Vagina (tissue), 2 donors: ENCODE data around the gene FMNL2. TPM values are rescaled to one million over a fixed set of nuclear protein-coding genes. Genes with fewer than 3 reads are reported as not detected.

Experiments used
- DNase-seq, 2 donors: peaks; one replicate each; pipeline ENCODE4 v3.0.0-alpha.2; 2017; ENCODE audit errors: extremely low spot score in 2 of 2
- H3K27ac ChIP-seq: fragments of 200-600 bp; sonication (generic); one replicate; pipeline ENCODE4 v1.5.1; 2019
- H3K27me3 ChIP-seq: fragments of 200-600 bp; sonication (generic); one replicate; pipeline ENCODE4 v1.5.1; 2019
- H3K36me3 ChIP-seq, 2 donors: fragments of 200-600 bp; sonication (generic); one replicate each; pipeline ENCODE4 v1.5.1; 2017 to 2019
- H3K4me1 ChIP-seq: fragments of 200-600 bp; sonication (generic); one replicate; pipeline ENCODE4 v1.5.1; 2019
- H3K4me3 ChIP-seq, 2 donors: fragments of 200-600 bp; sonication (generic); 1 replicate in 1 of 2; 2 replicates in 1 of 2; pipeline ENCODE4 v1.5.1; 2016 to 2019
- H3K9me3 ChIP-seq: fragments of 200-600 bp; sonication (generic); one replicate; pipeline ENCODE4 v1.5.1; 2019
- CTCF ChIP-seq, 3 experiments: fragments of 450-650 bp in 2 of 3; fragments of 200-600 bp in 1 of 3; sonication (generic) in 1 of 3; IDR thresholded peaks; one replicate each; pipeline ENCODE4 v1.5.1; 2017 to 2019; ENCODE audit warnings: antibody characterized with exemption in 3 of 3, mild to moderate bottlenecking in 2 of 3, moderate library complexity in 2 of 3
- POLR2A ChIP-seq, 2 donors: fragments of 450-650 bp; IDR thresholded peaks; one replicate each; pipeline ENCODE4 v1.6.1; 2017; ENCODE audit warnings: antibody characterized with exemption in 2 of 2, mild to moderate bottlenecking in 2 of 2, moderate library complexity in 2 of 2
- POLR2AphosphoS5 ChIP-seq, 2 donors: sonication (generic); formaldehyde crosslinking; IDR thresholded peaks; one replicate each; pipeline ENCODE4 v1.9.0; 2017; ENCODE audit warnings: antibody characterized with exemption in 2 of 2, mild to moderate bottlenecking in 2 of 2, low read depth in 1 of 2; ENCODE audit not compliant: insufficient read depth in 1 of 2
- intact Hi-C: fragments of 100-400 bp; cut with DNase I; formaldehyde crosslinking; loops from one replicate; pipeline ENCODE4 v1.15.1; 2023
- total RNA-seq: library from RNA; depleted of rRNA; stranded (reverse); fragments of >200 nt; gene quantifications from one replicate; pipeline ENCODE4 v1.2.3, GENCODE V29; 2016

Gene FMNL2
- total RNA-seq, 1 donor from 2014 or later: 35.4 TPM

GRCh38 chr2:152537081-152537651 lies 202.2 kb downstream of the FMNL2 start:
- no peaks in the 10 kb centered on the region for H3K27me3 ChIP-seq
- no peaks in the 10 kb centered on the region for H3K9me3 ChIP-seq
- H3K4me3 ChIP-seq: no peak overlapping the region
- DNase-seq: no peak
- H3K36me3 ChIP-seq: no peaks in the 10 kb centered on the region
- H3K27ac ChIP-seq: no peak overlapping the region
- no peaks in the 10 kb centered on the region for H3K4me1 ChIP-seq
- TF ChIP-seq POLR2A (IDR thresholded peaks at IDR 0.05) (no peak), POLR2AphosphoS5 (IDR thresholded peaks at IDR 0.05; ENCODE audit: insufficient read depth in 1 of 2, low read depth in 1 of 2) (no peak), CTCF (IDR thresholded peaks at IDR 0.05) (no peak)
- intact Hi-C loops: no loop called here

GRCh38 chr2:152539424-152539823 lies 204.4 kb downstream of the FMNL2 start:
- H3K4me1 ChIP-seq: peaks cover 11% of the 10 kb centered on the region
- no peak overlapping the region for H3K27ac ChIP-seq
- H3K36me3 ChIP-seq: no peaks in the 10 kb centered on the region
- intact Hi-C loops: no loop called here
- no peak overlapping the region for H3K4me3 ChIP-seq
- H3K27me3 ChIP-seq: no peaks in the 10 kb centered on the region
- no peak for TF ChIP-seq POLR2AphosphoS5 (IDR thresholded peaks at IDR 0.05; ENCODE audit: insufficient read depth in 1 of 2, low read depth in 1 of 2)
- TF ChIP-seq POLR2A (IDR thresholded peaks at IDR 0.05): no peak
- TF ChIP-seq CTCF (IDR thresholded peaks at IDR 0.05): no peak
- no peak for DNase-seq
- no peaks in the 10 kb centered on the region for H3K9me3 ChIP-seq

- Histone ChIP-seq H3K27ac (no peak overlapping the region), H3K9me3 (no peaks in the 10 kb centered on the region), H3K36me3 (no peaks in the 10 kb centered on the region), H3K27me3 (no peaks in the 10 kb centered on the region), H3K4me1 (peaks cover 11% of the 10 kb centered on the region), H3K4me3 (no peak overlapping the region)
- no peak for DNase-seq
- intact Hi-C loops: no loop called here
- no peak for TF ChIP-seq CTCF (IDR thresholded peaks at IDR 0.05)
- TF ChIP-seq POLR2A (IDR thresholded peaks at IDR 0.05): no peak
- TF ChIP-seq POLR2AphosphoS5 (IDR thresholded peaks at IDR 0.05; ENCODE audit: insufficient read depth in 1 of 2, low read depth in 1 of 2): no peak
Measured at GRCh38 chr2:152541712-152542111, 206.7 kb downstream of the FMNL2 start.

- intact Hi-C loops: no loop called here
- no peak for DNase-seq
- H3K27ac ChIP-seq: no peak overlapping the region
- no peaks in the 10 kb centered on the region for H3K9me3 ChIP-seq
- no peaks in the 10 kb centered on the region for H3K36me3 ChIP-seq
- TF ChIP-seq CTCF (IDR thresholded peaks at IDR 0.05) (no peak), POLR2AphosphoS5 (IDR thresholded peaks at IDR 0.05; ENCODE audit: insufficient read depth in 1 of 2, low read depth in 1 of 2) (no peak), POLR2A (IDR thresholded peaks at IDR 0.05) (no peak)
- no peak overlapping the region for H3K4me3 ChIP-seq
- H3K27me3 ChIP-seq: no peaks in the 10 kb centered on the region
- H3K4me1 ChIP-seq: peaks cover 11% of the 10 kb centered on the region
Measured at GRCh38 chr2:152542337-152542994, 207.5 kb downstream of the FMNL2 start.

GRCh38 chr2:152542995-152543481 lies 208.1 kb downstream of the FMNL2 start:
- intact Hi-C loops: no loop called here
- no peak for DNase-seq

More at GRCh38 chr2:152542995-152543481, 208.1 kb downstream of the FMNL2 start:
- TF ChIP-seq CTCF (IDR thresholded peaks at IDR 0.05) (no peak), POLR2A (IDR thresholded peaks at IDR 0.05) (no peak), POLR2AphosphoS5 (IDR thresholded peaks at IDR 0.05; ENCODE audit: insufficient read depth in 1 of 2, low read depth in 1 of 2) (no peak)
- no peak overlapping the region for H3K4me3 ChIP-seq
- H3K27ac ChIP-seq: no peak overlapping the region
- H3K36me3 ChIP-seq: no peaks in the 10 kb centered on the region
- no peaks in the 10 kb centered on the region for H3K9me3 ChIP-seq
- H3K27me3 ChIP-seq: no peaks in the 10 kb centered on the region
- peaks cover 11% of the 10 kb centered on the region for H3K4me1 ChIP-seq
